SW480 (cell line): ENCODE data around the gene C11orf68.

Experiments used
- DNase-seq: peaks from one replicate; pipeline ENCODE4 v3.0.0-alpha.2; 2016; ENCODE audit warnings: low spot score

The C11orf68 gene

GRCh38 chr11:65890324-65891218, 28.3 kb downstream of the C11orf68 start, which contains the start of gene CCDC85B:
Gene CCDC85B (plus strand): TSS chr11:65890673. CDS start chr11:65890784, 111 bp downstream.
- peak; percentile 92 for DNase-seq

GRCh38 chr11:65888163-65888814, 30.6 kb downstream of the C11orf68 start, which contains the start of gene FIBP:
Gene FIBP (minus strand): TSS chr11:65888471. CDS start chr11:65888418, 53 bp downstream.
- peak; percentile 97 for DNase-seq

GRCh38 chr11:65887723-65888162, 31.1 kb downstream of the C11orf68 start:
- DNase-seq = no peak

- DNase-seq = no peak
These were observed 31.8 kb downstream of the C11orf68 start for GRCh38 chr11:65886826-65887722.

GRCh38 chr11:65885808-65886536, 32.9 kb downstream of the C11orf68 start:
- DNase-seq = no peak

- DNase-seq = no peak
These were observed 33.6 kb downstream of the C11orf68 start for GRCh38 chr11:65885231-65885630.

- DNase-seq = peak; percentile 70
These were observed 34.2 kb downstream of the C11orf68 start for GRCh38 chr11:65884716-65885092.

GRCh38 chr11:65883786-65884715, 34.8 kb downstream of the C11orf68 start:
- no peak for DNase-seq

- DNase-seq = no peak
These were observed 35.7 kb downstream of the C11orf68 start for GRCh38 chr11:65883058-65883761.

- DNase-seq = no peak
These were observed 36.5 kb downstream of the C11orf68 start for GRCh38 chr11:65882120-65883057.

GRCh38 chr11:65880844-65881421, 37.9 kb downstream of the C11orf68 start:
- DNase-seq = no peak

- DNase-seq = no peak
These were observed 38.8 kb downstream of the C11orf68 start for GRCh38 chr11:65880027-65880426.

- no peak for DNase-seq
These were observed 39.2 kb downstream of the C11orf68 start, which contains the start of gene CTSW for GRCh38 chr11:65879617-65880016. Gene CTSW (plus strand): TSS chr11:65879837. CDS start chr11:65879855, 18 bp downstream.

GRCh38 chr11:65873318-65874156, 45.3 kb downstream of the C11orf68 start:
- peak; percentile 90 for DNase-seq

GRCh38 chr11:65872586-65873317, 46.1 kb downstream of the C11orf68 start, which contains the start of gene EFEMP2:
Gene EFEMP2 (minus strand): TSS chr11:65872800. CDS start chr11:65872354, 446 bp downstream.
- no peak for DNase-seq
